Erythroblast (primary cell): Measurements from ENCODE around the gene NELL1.

Experiments
- GATA1 ChIP-seq: IDR thresholded peaks from 2 replicates; pipeline ENCODE4 v1.6.1; 2011; ENCODE audit warnings: low read depth, mild to moderate bottlenecking, control low read depth, low read length, moderate library complexity
- POLR2A ChIP-seq: IDR thresholded peaks from 2 replicates; pipeline ENCODE4 v1.6.1; 2011; ENCODE audit warnings: mild to moderate bottlenecking, low read length

- TF ChIP-seq POLR2A = no peak
- TF ChIP-seq GATA1 = no peak
These were observed 752.4 kb downstream of the NELL1 start for GRCh38 chr11:21421711-21422329.
